ENCODE data around the gene UPF1. TPM values are rescaled to one million over a fixed set of nuclear protein-coding genes. Genes with fewer than 3 reads are reported as not detected.

UPF1 gene
- total RNA-seq, 1 experiment from 2014 or later = 57.1 TPM

GRCh38 chr19:18895038-18895823 lies 63.5 kb downstream of the UPF1 start:
- intact Hi-C loops (cut with micrococcal nuclease; ENCODE audit: unreplicated experiment) = loop anchor here (5.0 kb wide), 1 partner anchor 92 kb away; no protein-coding TSS in a partner anchor
- no peaks in the 10 kb centered on the region for H3K4me1 Mint-ChIP-seq (ENCODE audit: low read depth, unreplicated experiment)
- peak; percentile 72 for DNase-seq
- H3K27ac Mint-ChIP-seq (ENCODE audit: unreplicated experiment) = no peak overlapping the region
- CTCF ChIA-PET = interaction anchor here (1.1 to 1.2 kb wide), 3 partner anchors 20 to 92 kb away, joined by 3 to 4 read pairs (median 3); no protein-coding TSS in a partner anchor
- H3K27me3 Mint-ChIP-seq (ENCODE audit: unreplicated experiment) = no peaks in the 10 kb centered on the region
- H3K36me3 Mint-ChIP-seq (ENCODE audit: insufficient read depth, unreplicated experiment) = peaks cover 12% of the 10 kb centered on the region
- no peaks in the 10 kb centered on the region for H3K9me3 Mint-ChIP-seq (ENCODE audit: low read depth, unreplicated experiment)
- BruUV-seq (replicated peaks) = no TSS peak
- peak overlapping the region; percentile 63 for H3K4me3 Mint-ChIP-seq (ENCODE audit: low read depth, unreplicated experiment)
- TF ChIP-seq, protein P1, sequence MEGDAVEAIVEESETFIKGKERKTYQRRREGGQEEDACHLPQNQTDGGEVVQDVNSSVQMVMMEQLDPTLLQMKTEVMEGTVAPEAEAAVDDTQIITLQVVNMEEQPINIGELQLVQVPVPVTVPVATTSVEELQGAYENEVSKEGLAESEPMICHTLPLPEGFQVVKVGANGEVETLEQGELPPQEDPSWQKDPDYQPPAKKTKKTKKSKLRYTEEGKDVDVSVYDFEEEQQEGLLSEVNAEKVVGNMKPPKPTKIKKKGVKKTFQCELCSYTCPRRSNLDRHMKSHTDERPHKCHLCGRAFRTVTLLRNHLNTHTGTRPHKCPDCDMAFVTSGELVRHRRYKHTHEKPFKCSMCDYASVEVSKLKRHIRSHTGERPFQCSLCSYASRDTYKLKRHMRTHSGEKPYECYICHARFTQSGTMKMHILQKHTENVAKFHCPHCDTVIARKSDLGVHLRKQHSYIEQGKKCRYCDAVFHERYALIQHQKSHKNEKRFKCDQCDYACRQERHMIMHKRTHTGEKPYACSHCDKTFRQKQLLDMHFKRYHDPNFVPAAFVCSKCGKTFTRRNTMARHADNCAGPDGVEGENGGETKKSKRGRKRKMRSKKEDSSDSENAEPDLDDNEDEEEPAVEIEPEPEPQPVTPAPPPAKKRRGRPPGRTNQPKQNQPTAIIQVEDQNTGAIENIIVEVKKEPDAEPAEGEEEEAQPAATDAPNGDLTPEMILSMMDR (IDR thresholded peaks at IDR 0.05; ENCODE audit: unreplicated experiment) = peak; percentile 42

DNA sequence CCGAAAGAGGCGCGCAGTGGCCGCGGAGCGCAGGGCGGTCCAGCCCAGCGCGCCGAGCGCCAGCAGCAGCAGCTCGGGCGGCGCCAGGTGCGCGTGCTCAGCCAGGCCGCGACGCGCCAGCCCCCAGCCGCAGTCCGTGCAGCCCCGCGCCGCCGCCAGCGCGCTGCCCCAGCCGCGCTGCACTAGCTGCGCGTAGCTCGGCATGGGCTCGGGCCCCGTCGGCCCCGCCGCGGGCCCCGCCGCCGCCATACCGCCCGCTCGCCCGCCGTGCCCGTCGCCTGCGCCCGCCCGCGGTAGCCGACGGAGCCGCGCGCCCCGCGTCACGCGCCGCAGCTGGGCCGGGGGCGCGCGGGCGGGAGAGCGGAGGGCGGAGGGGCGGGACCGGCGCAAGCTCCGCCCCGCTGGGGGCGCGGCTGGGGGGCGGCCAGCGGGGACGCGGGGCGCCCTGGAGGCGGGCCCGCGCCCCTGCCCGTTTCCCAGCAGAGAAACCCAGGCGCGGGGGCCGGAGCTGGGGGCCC lies 64.1 kb downstream of the UPF1 start, which contains the start of gene CERS1:
Gene CERS1, minus strand, starts transcription at position 335 of the 518 bp plus-strand sequence. Its CDS starts 86 bp downstream, at position 249.
- H3K27me3 Mint-ChIP-seq (ENCODE audit: unreplicated experiment) = no peaks in the 10 kb centered on the region
- no peak for DNase-seq
- no peaks in the 10 kb centered on the region for H3K4me1 Mint-ChIP-seq (ENCODE audit: low read depth, unreplicated experiment)
- intact Hi-C loops (cut with micrococcal nuclease; ENCODE audit: unreplicated experiment) = loop anchor here (5.0 kb wide), 1 partner anchor 91 kb away; no protein-coding TSS in a partner anchor
- H3K27ac Mint-ChIP-seq (ENCODE audit: unreplicated experiment) = no peak within 1 kb of the TSS
- TF ChIP-seq, protein P1 (IDR thresholded peaks at IDR 0.05; ENCODE audit: unreplicated experiment) = no peak
- peaks cover 12% of the 10 kb centered on the region for H3K36me3 Mint-ChIP-seq (ENCODE audit: insufficient read depth, unreplicated experiment)
- CTCF ChIA-PET = interaction anchor here (1.1 to 1.2 kb wide), 2 partner anchors 20 to 91 kb away, joined by 3 read pairs; no protein-coding TSS in a partner anchor
- H3K9me3 Mint-ChIP-seq (ENCODE audit: low read depth, unreplicated experiment) = no peaks in the 10 kb centered on the region
- peak within 1 kb of the TSS; percentile 63 for H3K4me3 Mint-ChIP-seq (ENCODE audit: low read depth, unreplicated experiment)
- BruUV-seq (replicated peaks) = no TSS peak

- no peaks in the 10 kb centered on the region for H3K27me3 Mint-ChIP-seq (ENCODE audit: unreplicated experiment)
- peak overlapping the region; percentile 62 for H3K4me3 Mint-ChIP-seq (ENCODE audit: low read depth, unreplicated experiment)
- TF ChIP-seq, protein P1 (IDR thresholded peaks at IDR 0.05; ENCODE audit: unreplicated experiment) = no peak
- no peaks in the 10 kb centered on the region for H3K4me1 Mint-ChIP-seq (ENCODE audit: low read depth, unreplicated experiment)
- no peak for DNase-seq
- no peak overlapping the region for H3K27ac Mint-ChIP-seq (ENCODE audit: unreplicated experiment)
- CTCF ChIA-PET = interaction anchor here (1.2 kb wide), 1 partner anchor 91 kb away, joined by 3 read pairs; no protein-coding TSS in a partner anchor
- intact Hi-C loops (cut with micrococcal nuclease; ENCODE audit: unreplicated experiment) = loop anchor here (5.0 kb wide), 1 partner anchor 91 kb away; no protein-coding TSS in a partner anchor
- H3K9me3 Mint-ChIP-seq (ENCODE audit: low read depth, unreplicated experiment) = no peaks in the 10 kb centered on the region
- BruUV-seq (replicated peaks) = no TSS peak
- H3K36me3 Mint-ChIP-seq (ENCODE audit: insufficient read depth, unreplicated experiment) = peaks cover 12% of the 10 kb centered on the region
Observed at GRCh38 chr19:18896421-18896841, 64.7 kb downstream of the UPF1 start.

DNA sequence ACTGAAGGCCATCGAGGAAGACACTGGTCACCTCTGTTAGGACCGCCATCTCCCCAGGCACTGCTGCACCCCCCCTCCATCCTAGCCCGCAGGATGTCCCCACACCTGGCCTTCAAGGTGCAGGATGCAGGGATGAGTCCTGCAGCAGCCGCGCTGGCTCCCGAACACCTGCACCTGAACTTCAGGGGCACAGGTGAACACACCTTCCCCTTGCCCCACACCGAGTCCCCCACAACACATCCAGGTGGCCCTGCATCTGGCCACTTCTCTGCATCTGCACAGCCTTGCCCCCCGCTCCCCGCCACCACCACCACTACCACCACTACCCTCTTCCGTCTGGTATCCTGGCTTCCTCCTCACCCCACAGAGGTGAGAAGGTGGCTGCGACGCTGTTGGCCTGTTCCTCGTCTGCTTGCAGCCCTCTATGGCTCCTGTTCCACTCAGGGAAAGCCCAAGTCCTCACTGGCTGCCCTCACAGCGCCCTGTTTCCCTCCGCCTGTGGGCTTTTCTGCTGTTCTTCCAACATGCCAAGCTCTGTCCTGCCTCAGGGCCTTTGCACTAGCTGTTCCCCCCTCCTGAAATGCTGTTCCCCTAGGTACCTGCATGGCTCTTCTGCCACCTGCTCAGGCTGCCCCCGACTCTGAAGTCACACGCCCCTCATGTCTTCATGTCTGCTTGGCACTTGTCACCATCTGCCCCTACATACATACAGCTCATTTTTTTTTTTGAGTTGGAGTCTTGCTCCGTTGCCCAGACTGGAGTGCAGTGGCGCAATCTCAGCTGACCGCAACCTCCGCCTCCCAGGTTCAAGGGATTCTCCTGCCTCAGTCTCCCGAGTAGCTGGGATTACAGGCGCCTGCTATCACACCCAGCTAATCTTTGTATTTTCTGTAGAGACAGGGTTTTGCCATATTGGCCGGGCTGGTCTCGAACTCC lies 65.6 kb downstream of the UPF1 start:
- Mint-ChIP-seq H3K27me3 (ENCODE audit: unreplicated experiment) (no peaks in the 10 kb centered on the region), H3K36me3 (ENCODE audit: insufficient read depth, unreplicated experiment) (peaks cover 12% of the 10 kb centered on the region), H3K27ac (ENCODE audit: unreplicated experiment) (no peak overlapping the region), H3K4me3 (ENCODE audit: low read depth, unreplicated experiment) (no peak overlapping the region), H3K4me1 (ENCODE audit: low read depth, unreplicated experiment) (no peaks in the 10 kb centered on the region), H3K9me3 (ENCODE audit: low read depth, unreplicated experiment) (no peaks in the 10 kb centered on the region)
- TF ChIP-seq, protein P1 (IDR thresholded peaks at IDR 0.05; ENCODE audit: unreplicated experiment) = no peak
- BruUV-seq (replicated peaks) = no TSS peak
- CTCF ChIA-PET = no interaction called here
- intact Hi-C loops (cut with micrococcal nuclease; ENCODE audit: unreplicated experiment) = loop anchor here (5.0 kb wide), 1 partner anchor 90 kb away; no protein-coding TSS in a partner anchor
- DNase-seq = no peak
